HCT116 (cell line): Measurements from ENCODE around the gene ZNF620. TPM values are rescaled to one million over a fixed set of nuclear protein-coding genes. Genes with fewer than 3 reads are reported as not detected.

ENCODE experiments used
- ATAC-seq: fragments of 200-7000 bp; cut with Tn5 transposase; 2 replicates; pipeline ENCODE4 v1.9.1; 2020; ENCODE audit warnings: mild to moderate bottlenecking, moderate library complexity
- BruUV-seq: library from RNA; stranded (reverse); fragments of 400-500 nt; replicated peaks from 2 replicates; lab custom pipeline; 2021; lab: Mats Ljungman, UMichigan
- CTCF ChIA-PET: fragments of 300-600 bp; sonication (Branson Sonifier 250); formaldehyde crosslinking; loops from one replicate; lab custom pipeline; 2021; ENCODE audit warnings: antibody characterized with exemption; lab: Charles Lee
- POLR2A ChIA-PET: fragments of 300-600, 350-600 bp; sonication (Branson Sonifier 250); formaldehyde crosslinking; loops from one replicate; lab custom pipeline; 2021; ENCODE audit warnings: antibody characterized with exemption; lab: Charles Lee
- RAD21 ChIA-PET, 2 experiments: fragments of 300-600 bp; sonication (Branson Sonifier 250); formaldehyde crosslinking; loops; one replicate each; lab custom pipeline; 2023; ENCODE audit warnings: low total read pairs in 2 of 2; ENCODE audit not compliant: uncharacterized antibody in 2 of 2, unreplicated experiment in 2 of 2, low non-redundant PET in 1 of 2; lab: Charles Lee
- DNase-seq: peaks from one replicate; pipeline ENCODE4 v3.0.0-alpha.2; 2010; ENCODE audit warnings: low read depth, low spot score
- H2AFZ ChIP-seq: fragments of 200-600 bp; shearing (Covaris generic), sonication (generic); 2 replicates; pipeline ENCODE4 v1.6.1; 2017; ENCODE audit warnings: low read depth, mixed run types, mixed read lengths, antibody characterized with exemption, low read length; ENCODE audit not compliant: poor library complexity, severe bottlenecking
- H3K27ac ChIP-seq: 2 replicates; pipeline ENCODE4 v1.5.1; 2012; ENCODE audit warnings: low read depth, low read length
- H3K27me3 ChIP-seq: fragments of 200-600 bp; sonication (generic); 2 replicates; pipeline ENCODE4 v1.6.1; 2016; ENCODE audit warnings: mixed run types, low read length, mixed read lengths; ENCODE audit not compliant: insufficient read depth
- H3K36me3 ChIP-seq, 2 experiments: fragments of 200-500 bp in 1 of 2; fragments of 200-600 bp in 1 of 2; sonication (Bioruptor generic) in 1 of 2; sonication (generic) in 1 of 2; 2 replicates each; pipeline versions ENCODE4 v1.5.1 to v1.6.1; 2014 to 2016; ENCODE audit warnings: low read length in 2 of 2, inconsistent platforms in 1 of 2, mixed read lengths in 1 of 2, mixed run types in 1 of 2; ENCODE audit not compliant: insufficient read depth in 2 of 2, control insufficient read depth in 1 of 2
- H3K4me1 ChIP-seq, 2 experiments: fragments of 200-600 bp in 1 of 2; sonication (generic) in 1 of 2; 2 replicates each; pipeline versions ENCODE4 v1.5.1 to v1.6.1; 2012 to 2017; ENCODE audit warnings: low read length in 2 of 2, inconsistent platforms in 1 of 2, mild to moderate bottlenecking in 1 of 2, mixed read lengths in 1 of 2, mixed run types in 1 of 2, moderate library complexity in 1 of 2; ENCODE audit not compliant: insufficient read depth in 2 of 2, control insufficient read depth in 1 of 2
- H3K4me2 ChIP-seq: fragments of 200-600 bp; sonication (generic); 2 replicates; pipeline ENCODE4 v1.6.1; 2017; ENCODE audit warnings: mixed run types, low read length, mixed read lengths
- H3K4me3 ChIP-seq, 2 experiments: fragments of 200-600 bp in 1 of 2; sonication (generic) in 1 of 2; replicated peaks in 1 of 2; 2 replicates each; pipeline ENCODE4 v1.5.1; 2011 to 2016; ENCODE audit warnings: low read length in 2 of 2, control low read depth in 1 of 2, low read depth in 1 of 2, mild to moderate bottlenecking in 1 of 2, mixed read lengths in 1 of 2, mixed run types in 1 of 2
- H3K79me2 ChIP-seq: fragments of 200-600 bp; sonication (generic); 2 replicates; pipeline ENCODE4 v1.6.1; 2017; ENCODE audit warnings: mild to moderate bottlenecking, mixed run types, low read length, moderate library complexity, mixed read lengths; ENCODE audit not compliant: insufficient read depth
- H3K9ac ChIP-seq: fragments of 200-600 bp; sonication (generic); 2 replicates; pipeline ENCODE4 v1.6.1; 2016; ENCODE audit warnings: low read length, mixed read lengths
- H3K9me2 ChIP-seq: fragments of 200-600 bp; sonication (generic), shearing (Covaris generic); 2 replicates; pipeline ENCODE4 v1.6.1; 2017; ENCODE audit warnings: mixed run types, mild to moderate bottlenecking, moderate library complexity; ENCODE audit not compliant: insufficient read depth
- H3K9me3 ChIP-seq, 2 experiments: fragments of 200-500 bp in 1 of 2; fragments of 200-600 bp in 1 of 2; sonication (Bioruptor generic) in 1 of 2; sonication (generic) in 1 of 2; 2 replicates each; pipeline ENCODE4 v1.6.1; 2014 to 2017; ENCODE audit warnings: low read length in 2 of 2, mixed read lengths in 2 of 2, inconsistent platforms in 1 of 2, low read depth in 1 of 2, mild to moderate bottlenecking in 1 of 2, mixed run types in 1 of 2, moderate library complexity in 1 of 2; ENCODE audit not compliant: control insufficient read depth in 1 of 2, insufficient read depth in 1 of 2
- H4K20me1 ChIP-seq: fragments of 200-600 bp; sonication (generic), shearing (Covaris generic); 2 replicates; pipeline ENCODE4 v1.6.1; 2017; ENCODE audit warnings: mixed run types, mild to moderate bottlenecking, moderate library complexity; ENCODE audit not compliant: insufficient read depth
- ELF1 ChIP-seq: IDR thresholded peaks from 2 replicates; pipeline ENCODE4 v1.6.1; 2012; ENCODE audit warnings: low read depth, borderline replicate concordance
- FOSL1 ChIP-seq: IDR thresholded peaks from 2 replicates; pipeline ENCODE4 v1.6.1; 2012; ENCODE audit warnings: low read depth
- POLR2A ChIP-seq: IDR thresholded peaks from 2 replicates; pipeline ENCODE4 v1.7.0; 2011; ENCODE audit warnings: borderline replicate concordance; ENCODE audit not compliant: insufficient read depth, insufficient read length; ENCODE audit errors: extremely low read depth
- POLR2AphosphoS5 ChIP-seq: IDR thresholded peaks from 2 replicates; pipeline ENCODE4 v1.6.1; 2011; ENCODE audit warnings: mild to moderate bottlenecking, low read depth, low read length, moderate library complexity
- SIN3A ChIP-seq: IDR thresholded peaks from 2 replicates; pipeline ENCODE4 v1.6.1; 2012; ENCODE audit warnings: low read depth
- SP1 ChIP-seq: IDR thresholded peaks from 2 replicates; pipeline ENCODE4 v1.6.1; 2012; ENCODE audit warnings: low read depth
- SRF ChIP-seq: IDR thresholded peaks from 2 replicates; pipeline ENCODE4 v1.6.1; 2012; ENCODE audit warnings: low read depth
- ZFX ChIP-seq: fragments of 450-650 bp; IDR thresholded peaks from 2 replicates; pipeline ENCODE4 v1.6.1; 2017
- intact Hi-C: fragments of 100-400 bp; cut with micrococcal nuclease; formaldehyde crosslinking; loops from 2 replicates; pipeline ENCODE4 v1.10.0; 2022
- total RNA-seq: library from RNA; stranded (reverse); gene quantifications from one replicate; pipeline ENCODE4 v1.2.1, GENCODE V29; 2021; ENCODE audit not compliant: unreplicated experiment
- TF ChIP-seq, protein P1 (sequence below): IDR thresholded peaks from 2 replicates; pipeline ENCODE4 v1.6.1; 2012; ENCODE audit warnings: low read depth
- TF ChIP-seq, protein P2 (sequence below): IDR thresholded peaks from 2 replicates; pipeline ENCODE4 v1.6.1; 2012
- TF ChIP-seq, protein P3 (sequence below), 3 experiments: fragments of 200-600 bp in 1 of 3; sonication (generic) in 1 of 3; IDR thresholded peaks in 2 of 3; conservative IDR thresholded peaks in 1 of 3; 2 replicates each; pipeline ENCODE4 v1.5.1; 2012 to 2017; ENCODE audit warnings: low read depth in 2 of 3, low read length in 2 of 3, antibody characterized with exemption in 1 of 3, borderline replicate concordance in 1 of 3, control low read depth in 1 of 3, mild to moderate bottlenecking in 1 of 3, mixed read lengths in 1 of 3, mixed run types in 1 of 3, moderate library complexity in 1 of 3; ENCODE audit not compliant: insufficient read depth in 1 of 3
- TF ChIP-seq, protein P4 (sequence below): IDR thresholded peaks from 2 replicates; pipeline ENCODE4 v1.6.1; 2011; ENCODE audit warnings: mild to moderate bottlenecking, low read length, moderate library complexity; ENCODE audit not compliant: insufficient replicate concordance; ENCODE audit errors: extremely low read depth

Gene ZNF620
- total RNA-seq, 1 experiment from 2014 or later = 10.2 TPM

DNA sequence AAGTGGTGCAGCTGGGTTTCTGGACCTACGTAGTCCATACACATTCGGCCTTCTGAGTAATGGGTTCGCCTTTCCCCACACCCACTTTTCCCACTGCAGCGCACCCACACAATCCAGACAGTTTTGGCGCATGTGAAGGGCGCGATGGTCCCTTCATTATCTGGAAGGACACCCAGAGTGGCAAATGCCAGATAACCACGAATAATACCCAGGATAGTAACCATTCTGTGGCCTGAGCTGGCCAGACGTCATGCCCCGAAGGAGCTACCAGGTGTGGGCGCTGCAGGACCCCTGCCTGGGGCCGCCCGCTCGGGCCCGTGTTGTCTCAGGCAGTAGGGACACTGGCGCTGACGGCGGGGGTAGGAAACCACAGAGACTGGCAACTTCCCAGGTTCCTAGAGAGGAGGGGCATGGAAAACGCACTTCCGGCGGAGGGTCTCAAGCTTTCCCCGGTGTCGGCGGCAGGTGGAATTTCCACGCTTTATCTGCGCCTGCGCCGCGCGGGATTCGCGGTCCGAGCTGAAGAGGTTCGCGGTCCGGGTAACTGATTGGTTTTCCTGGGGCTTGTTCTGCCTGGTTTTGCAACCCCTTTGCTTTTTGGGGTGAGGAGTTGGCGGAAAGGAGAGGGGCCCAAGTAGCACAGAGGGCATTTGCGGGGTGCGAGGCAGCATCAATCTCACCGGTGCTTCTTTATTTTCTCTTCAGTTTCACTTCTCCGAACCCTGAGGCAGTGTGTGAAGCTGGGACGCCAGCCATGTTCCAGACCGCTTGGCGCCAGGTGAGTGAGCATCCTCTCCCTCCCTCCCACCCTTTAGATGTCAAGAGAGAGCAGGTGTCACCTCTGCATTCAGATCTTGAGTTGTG is at the start of gene ZNF620 (continued):
- TF ChIP-seq, protein P1, sequence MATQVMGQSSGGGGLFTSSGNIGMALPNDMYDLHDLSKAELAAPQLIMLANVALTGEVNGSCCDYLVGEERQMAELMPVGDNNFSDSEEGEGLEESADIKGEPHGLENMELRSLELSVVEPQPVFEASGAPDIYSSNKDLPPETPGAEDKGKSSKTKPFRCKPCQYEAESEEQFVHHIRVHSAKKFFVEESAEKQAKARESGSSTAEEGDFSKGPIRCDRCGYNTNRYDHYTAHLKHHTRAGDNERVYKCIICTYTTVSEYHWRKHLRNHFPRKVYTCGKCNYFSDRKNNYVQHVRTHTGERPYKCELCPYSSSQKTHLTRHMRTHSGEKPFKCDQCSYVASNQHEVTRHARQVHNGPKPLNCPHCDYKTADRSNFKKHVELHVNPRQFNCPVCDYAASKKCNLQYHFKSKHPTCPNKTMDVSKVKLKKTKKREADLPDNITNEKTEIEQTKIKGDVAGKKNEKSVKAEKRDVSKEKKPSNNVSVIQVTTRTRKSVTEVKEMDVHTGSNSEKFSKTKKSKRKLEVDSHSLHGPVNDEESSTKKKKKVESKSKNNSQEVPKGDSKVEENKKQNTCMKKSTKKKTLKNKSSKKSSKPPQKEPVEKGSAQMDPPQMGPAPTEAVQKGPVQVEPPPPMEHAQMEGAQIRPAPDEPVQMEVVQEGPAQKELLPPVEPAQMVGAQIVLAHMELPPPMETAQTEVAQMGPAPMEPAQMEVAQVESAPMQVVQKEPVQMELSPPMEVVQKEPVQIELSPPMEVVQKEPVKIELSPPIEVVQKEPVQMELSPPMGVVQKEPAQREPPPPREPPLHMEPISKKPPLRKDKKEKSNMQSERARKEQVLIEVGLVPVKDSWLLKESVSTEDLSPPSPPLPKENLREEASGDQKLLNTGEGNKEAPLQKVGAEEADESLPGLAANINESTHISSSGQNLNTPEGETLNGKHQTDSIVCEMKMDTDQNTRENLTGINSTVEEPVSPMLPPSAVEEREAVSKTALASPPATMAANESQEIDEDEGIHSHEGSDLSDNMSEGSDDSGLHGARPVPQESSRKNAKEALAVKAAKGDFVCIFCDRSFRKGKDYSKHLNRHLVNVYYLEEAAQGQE = no peak
- TF ChIP-seq FOSL1 = no peak
- TF ChIP-seq ZFX = no peak
- TF ChIP-seq POLR2AphosphoS5 = peak; percentile 85
- no peak for TF ChIP-seq ELF1
- peak; percentile 82 for TF ChIP-seq POLR2A

DNA sequence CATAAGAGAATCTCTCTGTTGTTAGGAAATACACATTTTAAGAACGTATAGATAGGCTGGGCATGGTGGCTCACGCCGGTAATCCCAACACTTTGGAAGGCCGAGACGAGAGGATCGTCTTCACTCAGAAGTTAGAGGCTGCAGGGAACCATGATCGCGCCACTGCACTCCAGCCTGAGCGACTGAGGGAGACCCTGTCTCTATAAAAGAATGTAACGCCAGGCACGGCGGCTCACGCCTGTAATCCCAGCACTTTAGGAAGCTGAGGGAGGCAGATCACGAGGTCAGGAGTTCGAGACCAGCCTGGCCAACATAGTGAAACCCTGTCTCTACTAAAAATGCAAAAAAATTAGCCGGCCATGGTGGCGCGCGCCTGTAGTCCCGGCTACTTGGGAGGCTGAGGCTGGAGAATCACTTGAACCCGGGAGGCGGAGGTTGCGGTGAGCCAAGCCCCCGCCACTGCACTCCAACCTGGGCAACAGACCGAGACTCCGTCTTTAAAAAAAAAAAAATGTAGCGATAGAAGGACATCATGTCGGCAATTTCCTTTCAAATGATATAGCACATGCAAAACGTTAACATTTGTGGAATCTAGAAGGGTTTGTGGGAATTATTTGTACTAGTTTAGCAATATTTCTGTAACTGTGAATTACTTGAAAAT is 49.4 kb upstream of the ZNF620 start:
- H3K36me3 ChIP-seq = peaks cover 31 to 36% of the 10 kb centered on the region in 2 experiments
- H3K4me1 ChIP-seq = peaks cover 13 to 29% of the 10 kb centered on the region in 2 experiments; a peak in 3 of 4 replicates
- no peak overlapping the region for H2AFZ ChIP-seq

More for the DNA sequence above, 49.4 kb upstream of the ZNF620 start:
- no peaks in the 10 kb centered on the region for H3K9me3 ChIP-seq
- ATAC-seq (no peak), DNase-seq (no peak)
- peak overlapping the region; percentile 92 for H3K4me2 ChIP-seq
- peak overlapping the region; percentile 70 to 90 for H3K4me3 ChIP-seq
- H3K9ac ChIP-seq = peak overlapping the region; percentile 97
- peak overlapping the region; percentile 87 for H3K27ac ChIP-seq
- no peaks in the 10 kb centered on the region for H3K27me3 ChIP-seq
- TF ChIP-seq, protein P2, sequence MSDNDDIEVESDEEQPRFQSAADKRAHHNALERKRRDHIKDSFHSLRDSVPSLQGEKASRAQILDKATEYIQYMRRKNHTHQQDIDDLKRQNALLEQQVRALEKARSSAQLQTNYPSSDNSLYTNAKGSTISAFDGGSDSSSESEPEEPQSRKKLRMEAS = no peak
- TF ChIP-seq, protein P3, sequence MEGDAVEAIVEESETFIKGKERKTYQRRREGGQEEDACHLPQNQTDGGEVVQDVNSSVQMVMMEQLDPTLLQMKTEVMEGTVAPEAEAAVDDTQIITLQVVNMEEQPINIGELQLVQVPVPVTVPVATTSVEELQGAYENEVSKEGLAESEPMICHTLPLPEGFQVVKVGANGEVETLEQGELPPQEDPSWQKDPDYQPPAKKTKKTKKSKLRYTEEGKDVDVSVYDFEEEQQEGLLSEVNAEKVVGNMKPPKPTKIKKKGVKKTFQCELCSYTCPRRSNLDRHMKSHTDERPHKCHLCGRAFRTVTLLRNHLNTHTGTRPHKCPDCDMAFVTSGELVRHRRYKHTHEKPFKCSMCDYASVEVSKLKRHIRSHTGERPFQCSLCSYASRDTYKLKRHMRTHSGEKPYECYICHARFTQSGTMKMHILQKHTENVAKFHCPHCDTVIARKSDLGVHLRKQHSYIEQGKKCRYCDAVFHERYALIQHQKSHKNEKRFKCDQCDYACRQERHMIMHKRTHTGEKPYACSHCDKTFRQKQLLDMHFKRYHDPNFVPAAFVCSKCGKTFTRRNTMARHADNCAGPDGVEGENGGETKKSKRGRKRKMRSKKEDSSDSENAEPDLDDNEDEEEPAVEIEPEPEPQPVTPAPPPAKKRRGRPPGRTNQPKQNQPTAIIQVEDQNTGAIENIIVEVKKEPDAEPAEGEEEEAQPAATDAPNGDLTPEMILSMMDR (IDR thresholded peaks at IDR 0.05 in 2 of 3, conservative IDR thresholded peaks at IDR 0.05 in 1 of 3; ENCODE audit: borderline replicate concordance in 1 of 3, insufficient read depth in 1 of 3, low read depth in 2 of 3, low read length in 2 of 3) = no peak
- TF ChIP-seq SIN3A (no peak), FOSL1 (no peak), SP1 (no peak), SRF (no peak)
- TF ChIP-seq, protein P4, sequence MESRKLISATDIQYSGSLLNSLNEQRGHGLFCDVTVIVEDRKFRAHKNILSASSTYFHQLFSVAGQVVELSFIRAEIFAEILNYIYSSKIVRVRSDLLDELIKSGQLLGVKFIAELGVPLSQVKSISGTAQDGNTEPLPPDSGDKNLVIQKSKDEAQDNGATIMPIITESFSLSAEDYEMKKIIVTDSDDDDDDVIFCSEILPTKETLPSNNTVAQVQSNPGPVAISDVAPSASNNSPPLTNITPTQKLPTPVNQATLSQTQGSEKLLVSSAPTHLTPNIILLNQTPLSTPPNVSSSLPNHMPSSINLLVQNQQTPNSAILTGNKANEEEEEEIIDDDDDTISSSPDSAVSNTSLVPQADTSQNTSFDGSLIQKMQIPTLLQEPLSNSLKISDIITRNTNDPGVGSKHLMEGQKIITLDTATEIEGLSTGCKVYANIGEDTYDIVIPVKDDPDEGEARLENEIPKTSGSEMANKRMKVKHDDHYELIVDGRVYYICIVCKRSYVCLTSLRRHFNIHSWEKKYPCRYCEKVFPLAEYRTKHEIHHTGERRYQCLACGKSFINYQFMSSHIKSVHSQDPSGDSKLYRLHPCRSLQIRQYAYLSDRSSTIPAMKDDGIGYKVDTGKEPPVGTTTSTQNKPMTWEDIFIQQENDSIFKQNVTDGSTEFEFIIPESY = no peak
- H3K79me2 ChIP-seq = peaks cover 52% of the 10 kb centered on the region
- BruUV-seq = TSS peak; percentile 93
- no peaks in the 10 kb centered on the region for H3K9me2 ChIP-seq
- H4K20me1 ChIP-seq = peaks cover 23% of the 10 kb centered on the region; the same call in 1 of the 2 replicates
- ChIA-PET CTCF (interaction anchor here (1.2 kb wide), 1 partner anchor 124 kb away, joined by 4 read pairs; no protein-coding TSS in a partner anchor), POLR2A (interaction anchor here (0.6 to 1.5 kb wide), 7 partner anchors 21 to 248 kb away, joined by 3 to 9 read pairs (median 4); partner anchors contain the start of genes ZNF619, ZNF620 and ZNF621), RAD21 (no interaction called here)
- intact Hi-C loops = no loop called here
